GM18520 (cell line): ENCODE data around the gene RCL1.

Experiments used
- ATAC-seq: cut with Tn5 transposase; IDR thresholded peaks from one replicate; pipeline ENCODE4 v1.9.1; 2021; ENCODE audit not compliant: unreplicated experiment

RCL1 gene

DNA sequence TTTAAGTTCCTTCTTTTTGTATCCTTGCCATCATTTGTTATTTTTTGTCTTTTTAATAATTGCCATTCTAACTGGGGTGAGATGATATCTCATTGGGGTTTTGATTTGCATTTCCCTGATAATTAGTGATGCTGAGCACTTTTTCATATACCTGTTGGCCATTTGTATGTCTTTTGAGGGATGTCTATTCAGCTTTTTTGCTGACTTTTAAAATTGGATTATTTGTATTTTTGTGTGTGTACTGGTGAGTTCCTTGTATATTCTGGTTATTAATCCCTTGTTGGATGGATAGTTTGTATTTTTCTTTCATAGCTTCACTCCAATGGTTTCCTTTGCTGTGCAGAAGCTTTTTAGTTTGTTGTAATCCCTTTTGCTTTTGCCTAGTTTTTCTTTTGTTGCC, 19.1 kb downstream of the RCL1 start:
- no peak for ATAC-seq

DNA sequence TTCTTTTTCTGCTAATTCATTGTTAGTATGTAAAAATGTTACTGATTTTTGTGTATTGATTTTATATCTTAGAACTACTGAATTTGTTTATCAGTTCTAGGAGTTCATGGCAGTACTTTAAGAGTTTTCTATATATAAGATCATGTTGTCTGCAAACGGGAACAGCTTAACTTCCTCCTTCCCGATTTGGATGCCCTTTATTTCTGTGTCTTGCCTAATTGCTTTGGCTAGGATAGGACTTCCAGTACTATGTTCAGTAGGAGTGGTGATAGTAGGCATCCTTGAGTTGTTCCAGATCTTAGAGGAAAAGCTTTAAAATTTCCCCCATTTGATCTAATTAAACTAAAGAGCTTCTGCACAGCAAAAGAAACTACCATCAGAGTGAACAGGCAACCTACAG, 20.1 kb downstream of the RCL1 start:
- no peak for ATAC-seq

DNA sequence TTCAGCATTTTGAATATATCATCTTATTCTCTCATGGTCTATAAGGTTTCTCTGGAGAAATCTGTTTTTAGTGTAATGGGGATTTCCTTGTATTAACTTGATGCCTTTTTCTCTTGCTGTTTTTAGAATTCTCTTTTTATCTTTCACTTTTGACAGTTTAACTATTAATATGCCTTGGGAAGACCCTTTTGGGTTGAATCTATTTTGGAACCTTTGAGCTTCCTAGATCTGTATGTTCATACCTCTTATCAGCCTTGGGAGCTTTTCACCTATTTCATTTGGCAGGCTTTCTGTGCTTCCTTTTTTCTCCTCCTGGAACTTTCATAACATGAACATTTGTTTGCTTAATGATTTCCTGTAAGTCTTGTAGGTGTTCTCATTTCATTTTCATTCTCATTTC, 22.2 kb downstream of the RCL1 start:
- ATAC-seq, result peak; percentile 54

DNA sequence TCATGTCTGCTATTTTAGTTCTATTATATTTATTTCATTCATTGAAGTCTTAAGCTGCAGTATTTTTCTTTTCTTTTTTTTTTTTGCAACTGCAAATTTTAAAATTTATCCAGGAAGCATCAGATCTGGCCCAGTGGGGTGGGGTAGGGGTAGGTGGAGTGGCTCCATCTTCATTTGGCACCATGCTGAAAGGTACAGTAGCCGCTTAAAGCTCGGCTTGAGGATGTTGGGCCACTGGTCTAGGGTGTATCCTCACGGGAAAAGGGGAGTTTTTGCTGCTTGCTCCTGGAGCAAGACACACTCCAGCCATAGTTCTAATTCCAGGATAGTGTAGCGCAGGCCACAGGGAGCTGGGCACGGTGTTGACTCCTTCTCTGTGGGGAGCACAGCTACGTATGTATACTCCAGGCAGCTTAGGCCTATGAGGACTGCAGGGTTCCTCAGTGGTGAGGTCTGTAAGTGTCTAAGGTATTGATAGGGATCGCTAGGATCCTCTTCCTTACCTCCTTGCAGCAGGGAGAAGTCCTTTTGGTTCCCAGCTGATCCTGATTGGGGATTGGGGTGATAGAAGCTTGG, 22.7 kb downstream of the RCL1 start:
- peak; percentile 19 for ATAC-seq

DNA sequence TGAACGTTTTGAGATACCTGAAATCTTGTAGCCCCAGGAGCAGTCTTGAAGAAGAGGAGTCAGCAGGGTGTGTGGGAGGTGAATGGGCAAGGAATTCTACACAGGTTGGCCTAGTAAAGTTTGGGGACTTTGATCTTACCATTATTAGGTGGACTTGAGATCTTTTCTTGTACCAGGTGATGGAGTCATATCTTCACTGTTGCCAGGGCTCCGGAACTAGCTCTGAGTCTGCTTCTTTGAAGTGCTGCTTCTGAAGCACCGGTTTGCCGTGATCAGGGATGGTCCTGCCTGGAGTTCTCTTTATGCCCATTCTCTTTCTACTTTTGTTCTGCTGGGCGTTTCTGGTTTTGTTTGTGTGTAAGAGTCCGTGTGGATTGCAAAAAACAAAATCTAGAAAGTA, 27.4 kb downstream of the RCL1 start:
- ATAC-seq, result no peak

DNA sequence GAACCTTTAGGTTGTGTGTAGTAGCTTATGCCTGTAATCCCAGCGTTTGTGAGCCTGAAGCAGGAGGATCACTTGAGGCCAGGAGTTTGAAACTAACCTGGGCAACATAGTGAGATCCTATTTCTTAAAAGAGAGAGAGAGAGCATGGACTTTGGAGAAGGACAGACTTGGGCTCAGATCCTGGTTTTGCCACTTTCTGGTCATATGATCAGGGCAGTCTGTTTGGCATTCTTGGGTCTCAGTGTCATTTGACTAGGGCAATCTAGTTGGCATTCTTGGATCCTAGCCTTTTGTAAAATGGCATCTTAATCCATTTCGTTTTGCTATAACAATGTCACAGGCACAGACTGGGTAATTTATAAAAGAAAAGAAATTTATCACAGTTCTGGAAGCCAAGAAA, 28.4 kb downstream of the RCL1 start:
- ATAC-seq, result no peak

DNA sequence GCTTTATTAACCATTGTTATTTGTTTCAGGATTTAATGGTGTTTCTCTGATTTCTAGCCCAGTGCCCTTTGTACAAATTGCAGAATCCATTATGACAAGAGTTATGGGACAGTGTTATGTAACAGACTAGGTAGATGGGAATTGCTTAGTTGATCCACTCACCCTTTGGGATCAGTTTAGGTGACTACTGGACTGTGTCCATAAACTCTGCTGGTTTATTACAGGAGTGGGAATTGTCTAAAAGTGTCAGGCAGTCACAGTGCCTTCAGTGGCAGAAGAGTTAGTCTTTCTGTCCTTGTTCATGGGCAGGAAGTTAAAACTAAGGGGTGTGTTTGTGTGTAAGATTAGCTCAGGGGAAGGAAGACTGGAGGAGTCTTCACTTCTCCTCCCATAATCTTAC, 29.3 kb downstream of the RCL1 start:
- ATAC-seq, result no peak

DNA sequence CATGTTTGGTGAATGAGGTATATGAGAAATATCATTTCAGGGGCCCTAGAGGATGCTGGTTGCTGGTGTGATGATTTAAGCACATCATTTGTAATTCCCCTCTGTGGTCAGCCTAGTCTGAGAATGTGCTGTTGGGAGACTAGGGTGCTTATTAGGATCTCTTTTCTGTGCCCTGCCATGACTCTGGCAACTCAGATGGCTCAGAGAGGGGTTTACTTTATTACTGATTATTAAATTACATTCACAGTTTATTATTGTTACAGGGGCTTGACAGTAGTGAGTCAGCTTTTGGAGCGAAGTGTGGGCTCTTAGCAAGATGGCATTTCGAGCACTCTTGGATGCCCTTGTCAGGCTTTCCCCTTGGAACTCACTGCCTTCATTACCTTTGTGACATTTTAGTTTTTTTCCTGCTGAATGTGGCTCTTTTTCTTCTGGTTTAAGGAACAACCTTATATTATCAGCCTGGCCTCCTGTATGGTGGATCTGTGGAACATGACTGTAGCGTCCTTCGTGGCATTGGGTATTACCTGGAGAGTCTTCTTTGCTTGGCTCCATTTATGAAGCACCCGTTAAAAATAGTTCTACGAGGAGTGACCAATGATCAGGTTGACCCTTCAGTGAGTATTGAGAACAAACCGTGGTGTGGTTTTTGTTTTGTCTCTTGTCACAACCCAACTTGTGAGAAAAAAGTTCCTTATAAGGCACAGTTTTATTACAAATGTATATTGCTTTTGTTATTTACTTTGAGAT, 33.8 kb downstream of the RCL1 start:
- no peak for ATAC-seq

DNA sequence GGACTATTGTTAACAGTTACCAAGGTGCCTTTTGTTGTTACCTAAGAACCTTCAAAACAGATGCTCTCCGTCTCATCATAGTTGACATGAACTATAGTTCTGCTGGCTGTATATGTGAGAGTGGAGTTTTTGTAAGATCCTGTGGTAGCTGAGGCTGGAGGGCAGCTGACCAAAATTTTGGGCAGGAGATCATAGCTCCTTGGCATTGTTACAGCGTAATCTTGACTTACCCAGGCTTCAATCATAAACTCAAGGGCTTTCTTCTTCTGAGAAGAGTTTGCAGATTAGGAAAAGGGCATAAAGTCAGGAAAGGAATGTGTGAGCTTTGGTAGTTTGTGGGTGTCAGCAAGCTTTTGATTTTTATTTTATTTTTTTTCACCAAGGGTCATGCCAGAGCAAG, 34.5 kb downstream of the RCL1 start:
- ATAC-seq, result no peak

DNA sequence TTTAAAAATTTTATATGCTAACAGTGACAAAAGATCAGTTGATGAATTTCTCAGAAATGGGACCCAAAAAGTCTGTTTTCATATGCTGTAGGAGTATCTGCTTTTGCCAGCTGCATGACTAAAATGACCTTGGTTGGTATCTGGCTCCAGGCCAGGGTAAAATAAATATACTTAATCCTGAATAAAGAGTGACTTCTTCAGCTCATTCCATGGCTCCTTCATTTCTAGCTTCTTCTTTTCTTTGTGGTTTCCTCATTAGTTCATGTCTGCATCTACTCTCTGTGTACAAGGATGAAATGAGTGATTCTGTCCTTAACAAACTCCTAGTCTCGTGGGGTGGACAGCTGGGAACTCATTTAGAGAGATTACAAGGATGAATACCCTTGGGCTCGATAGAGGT, 36.0 kb downstream of the RCL1 start:
- no peak for ATAC-seq

DNA sequence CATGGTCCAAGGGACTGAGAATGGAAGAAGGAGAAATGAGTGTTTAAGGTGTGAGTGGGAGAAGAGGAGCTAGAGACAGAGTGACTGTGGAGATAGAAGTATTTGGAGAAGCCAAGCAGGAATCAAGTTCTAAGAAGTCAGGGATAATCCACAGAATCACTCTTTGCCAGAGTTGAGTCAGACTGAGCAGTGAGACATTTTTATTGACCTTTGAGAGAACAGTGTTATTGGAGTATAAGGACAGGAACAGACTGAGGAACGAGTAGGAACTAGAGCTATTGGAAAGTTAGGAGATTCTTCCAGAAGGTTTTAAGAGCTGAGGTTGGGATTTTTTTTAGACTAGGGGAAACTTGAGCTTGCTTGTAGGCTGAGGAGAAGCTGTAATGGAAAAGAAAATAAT, 37.2 kb downstream of the RCL1 start:
- ATAC-seq, result no peak

DNA sequence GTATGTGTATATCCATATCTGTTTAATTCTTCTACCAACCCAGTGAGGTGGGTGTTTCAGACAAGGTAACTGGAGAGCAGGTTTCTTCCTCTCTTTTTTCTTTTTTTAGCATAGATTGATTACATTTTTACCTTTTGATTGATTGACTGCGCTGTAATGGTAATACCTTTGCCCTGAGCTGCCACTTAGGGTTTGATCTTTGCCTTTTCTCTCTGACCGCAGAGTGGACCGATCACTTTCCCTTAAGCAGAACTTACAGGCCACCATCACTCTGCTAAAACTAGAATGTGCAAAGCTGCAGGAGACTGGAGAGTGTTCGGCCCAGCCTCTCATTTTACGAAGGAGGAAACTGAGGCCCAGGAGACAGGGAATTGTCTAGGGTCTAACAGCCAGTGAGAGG, 38.0 kb downstream of the RCL1 start:
- ATAC-seq, result no peak

DNA sequence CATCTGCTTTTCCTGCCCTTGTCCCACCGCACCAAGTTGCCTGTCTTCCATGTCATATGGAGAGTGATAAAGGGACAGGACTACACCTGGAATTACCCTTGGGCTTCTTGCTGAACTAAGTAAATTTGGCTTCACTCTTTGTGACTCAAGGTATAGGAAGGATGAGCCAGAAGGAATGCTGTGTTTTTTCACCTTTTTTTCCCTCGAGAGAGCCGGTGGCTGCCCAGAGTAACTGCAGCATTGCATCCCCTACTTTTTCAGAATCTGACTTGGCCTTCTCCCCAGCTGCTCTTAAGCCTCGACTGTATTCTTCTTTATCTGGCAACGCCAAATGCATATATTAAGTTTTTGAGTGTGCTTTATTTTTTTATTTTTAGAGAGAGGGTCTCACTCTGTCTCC, 38.4 kb downstream of the RCL1 start:
- no peak for ATAC-seq

DNA sequence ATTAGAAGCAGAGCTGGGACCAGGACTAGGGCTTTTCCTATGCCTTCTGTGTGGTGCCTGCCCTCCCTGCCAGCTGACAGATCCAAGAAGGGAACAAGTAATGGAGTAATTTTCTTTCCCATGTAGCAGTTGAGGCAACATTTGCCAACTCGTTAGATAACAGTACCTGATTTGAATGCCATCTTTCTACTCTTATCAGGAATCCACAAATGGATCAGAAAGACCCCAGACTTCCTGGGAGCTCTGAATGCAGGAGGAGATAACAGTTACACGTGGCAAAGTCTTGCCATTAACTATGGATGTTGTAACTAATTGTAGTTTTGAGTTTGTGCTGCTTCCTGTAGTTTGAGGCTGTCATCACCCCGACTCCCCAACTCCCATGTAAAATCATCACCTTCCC, 39.2 kb downstream of the RCL1 start:
- no peak for ATAC-seq

DNA sequence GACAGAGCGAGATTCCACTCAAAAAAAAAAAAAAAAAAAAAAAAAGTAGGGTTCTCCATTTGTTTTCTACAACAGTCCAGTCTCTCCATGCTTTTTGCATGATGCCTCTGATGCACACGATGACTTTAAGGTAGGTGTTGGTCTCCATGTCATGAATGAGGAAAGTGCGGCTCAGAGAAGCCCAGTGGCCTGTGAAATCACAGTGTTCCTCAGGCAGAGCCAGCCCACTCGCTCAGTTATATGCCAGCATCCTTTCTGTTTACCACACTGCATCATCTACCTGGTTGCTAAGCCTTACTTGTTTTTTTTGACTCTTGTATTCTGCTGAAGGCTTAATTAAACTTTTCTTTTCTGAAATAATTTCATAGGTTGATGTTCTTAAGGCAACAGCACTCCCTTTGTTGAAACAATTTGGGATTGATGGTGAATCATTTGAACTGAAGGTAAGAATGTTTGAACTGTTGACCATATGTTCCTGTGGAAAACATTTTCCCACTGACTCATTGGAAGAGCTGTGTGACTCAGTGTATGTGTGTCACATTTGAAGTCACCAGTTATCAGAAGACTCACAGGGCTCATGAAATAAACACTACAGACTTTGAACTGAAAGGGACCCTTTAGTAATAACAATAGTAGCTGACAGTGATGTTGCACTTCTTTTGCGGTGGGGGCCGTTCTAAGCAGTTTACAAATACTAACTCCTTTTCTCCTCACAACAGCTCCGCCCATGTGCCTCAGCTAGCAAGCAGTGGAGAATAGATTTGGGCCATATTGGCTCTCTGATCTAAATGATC, 40.2 kb downstream of the RCL1 start:
- no peak for ATAC-seq

DNA sequence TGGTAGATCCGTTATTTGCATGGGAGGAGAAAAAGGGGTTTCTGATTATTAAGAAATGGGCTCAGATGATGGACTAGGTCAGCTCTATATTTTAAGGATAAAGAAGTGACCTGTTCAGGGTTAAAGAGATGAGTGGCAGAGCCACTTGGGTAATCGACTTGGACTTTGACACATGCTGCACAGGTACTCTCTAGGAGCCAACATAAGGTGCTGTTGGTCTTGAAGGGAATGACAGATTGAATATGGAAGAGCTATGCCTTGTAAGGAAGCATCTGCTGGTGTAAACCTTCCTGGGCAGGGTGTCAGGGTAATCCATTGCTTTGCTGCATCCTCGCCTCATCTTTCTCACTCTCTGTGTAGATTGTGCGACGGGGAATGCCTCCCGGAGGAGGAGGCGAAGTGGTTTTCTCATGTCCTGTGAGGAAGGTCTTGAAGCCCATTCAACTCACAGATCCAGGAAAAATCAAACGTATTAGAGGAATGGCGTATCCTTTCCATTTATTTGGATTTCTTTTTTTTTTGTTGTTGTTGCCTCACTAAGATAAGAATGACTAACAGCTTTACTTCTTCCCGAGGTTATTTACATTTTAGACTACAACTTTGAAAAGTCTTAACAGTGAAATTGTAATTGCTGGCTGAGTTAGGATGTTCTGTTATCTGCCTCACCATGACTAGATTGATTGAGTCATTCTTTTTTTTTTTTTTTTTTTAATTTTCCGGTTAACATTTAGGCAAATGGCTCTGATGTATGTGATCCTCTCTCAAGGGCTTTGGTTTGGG, 41.2 kb downstream of the RCL1 start:
- no peak for ATAC-seq

DNA sequence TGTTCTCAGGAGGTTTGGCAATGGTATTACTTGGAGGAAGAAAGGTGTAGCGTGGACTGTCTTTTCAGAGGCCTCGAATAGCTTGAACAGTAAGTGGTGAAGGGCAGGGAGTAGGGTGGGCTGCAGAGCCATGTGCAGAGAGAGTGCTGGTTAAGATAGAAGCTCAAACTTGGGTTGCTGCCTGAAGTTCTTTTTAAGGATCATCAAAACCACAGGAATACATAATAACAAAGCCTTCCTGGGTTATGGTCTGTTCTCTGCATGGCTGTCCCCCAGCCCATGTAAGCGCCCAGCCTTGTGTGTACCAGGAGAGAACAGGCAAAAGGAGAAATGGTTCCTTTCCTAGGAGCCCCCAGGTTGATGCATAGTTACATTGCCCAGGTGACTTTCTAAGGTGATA, 43.9 kb downstream of the RCL1 start:
- no peak for ATAC-seq

DNA sequence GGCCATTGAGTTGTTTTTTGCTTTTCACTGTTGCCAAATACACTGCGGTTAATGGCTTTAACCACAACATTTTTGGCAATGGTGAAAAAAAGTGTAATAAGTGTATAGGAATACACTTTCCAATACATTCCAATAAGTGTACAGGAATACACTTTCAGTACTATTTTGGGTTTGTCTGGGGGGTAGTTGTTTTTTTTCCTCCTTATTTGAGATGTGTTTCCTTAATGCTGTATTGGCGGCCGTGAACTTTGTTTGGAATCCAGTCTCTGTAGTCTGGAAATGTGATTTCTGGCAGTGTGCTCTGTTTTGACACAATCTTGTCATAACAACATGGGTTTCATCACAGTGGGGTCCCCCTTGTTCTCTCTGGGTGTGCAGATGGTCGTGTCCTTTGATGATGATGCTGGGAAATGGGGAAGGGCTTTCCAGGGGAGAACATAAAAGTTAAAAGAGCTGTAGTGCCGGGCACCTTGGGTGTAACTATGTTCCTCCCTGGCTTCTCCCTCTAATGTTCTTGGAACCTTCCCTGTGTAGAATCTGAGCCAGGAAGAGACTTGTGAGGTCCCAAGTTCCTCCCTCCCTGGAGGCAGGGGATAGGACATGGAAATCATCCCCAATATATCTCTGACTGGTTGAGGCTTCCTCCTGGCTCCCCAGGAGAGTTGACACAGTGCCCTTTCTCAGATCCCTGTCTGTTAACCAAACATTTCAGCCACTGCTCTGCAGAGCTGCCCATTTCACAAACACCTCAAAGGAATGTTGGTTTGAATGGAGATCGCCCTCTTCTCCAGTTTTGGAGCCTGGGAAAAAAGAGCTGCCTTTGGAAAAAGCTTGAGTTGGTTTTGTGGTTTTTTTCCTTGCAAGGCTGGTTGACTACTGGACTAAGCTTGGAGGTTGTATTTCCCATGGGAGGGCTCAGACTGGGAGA, 44.8 kb downstream of the RCL1 start:
- ATAC-seq, result no peak

DNA sequence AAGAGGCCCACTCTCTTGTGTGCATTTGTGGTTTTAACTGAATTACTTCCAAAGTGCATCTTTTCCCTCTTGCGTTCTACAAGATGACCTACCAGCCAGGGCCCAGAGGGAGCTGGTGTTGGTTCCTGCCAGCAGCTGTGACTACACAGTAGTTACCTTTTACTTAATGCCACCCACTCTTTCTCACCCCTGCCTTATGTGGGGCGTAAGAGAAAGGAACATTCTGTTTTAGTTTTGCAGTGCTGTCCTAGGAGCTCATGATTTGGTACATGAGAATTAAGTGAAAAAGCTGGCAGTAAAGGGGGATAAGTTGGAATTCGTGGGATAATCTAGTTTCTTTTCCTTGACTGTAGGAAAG, 45.4 kb downstream of the RCL1 start:
- ATAC-seq, result no peak

DNA sequence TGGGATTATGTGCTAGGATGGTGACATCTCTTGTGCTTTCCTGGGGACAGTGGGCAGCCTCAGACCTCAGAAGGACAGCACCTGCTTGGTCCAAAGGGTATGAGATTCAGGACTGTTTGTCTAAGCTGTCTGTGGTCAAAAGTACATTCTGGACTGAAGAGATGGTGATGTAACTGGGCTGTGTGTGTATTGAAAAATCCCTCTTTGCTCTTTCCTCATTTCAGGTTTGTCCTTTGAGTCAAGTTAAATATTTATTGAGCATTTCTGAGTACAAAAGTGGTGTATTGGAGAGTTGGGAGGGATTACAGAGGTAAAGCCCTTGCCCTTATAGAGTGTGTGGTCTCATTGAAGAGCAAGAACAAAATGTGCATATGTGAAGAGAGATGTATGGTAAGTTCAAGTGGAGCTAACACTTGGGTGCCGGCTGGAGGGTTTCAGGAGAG, 46.7 kb downstream of the RCL1 start:
- ATAC-seq, result no peak

DNA sequence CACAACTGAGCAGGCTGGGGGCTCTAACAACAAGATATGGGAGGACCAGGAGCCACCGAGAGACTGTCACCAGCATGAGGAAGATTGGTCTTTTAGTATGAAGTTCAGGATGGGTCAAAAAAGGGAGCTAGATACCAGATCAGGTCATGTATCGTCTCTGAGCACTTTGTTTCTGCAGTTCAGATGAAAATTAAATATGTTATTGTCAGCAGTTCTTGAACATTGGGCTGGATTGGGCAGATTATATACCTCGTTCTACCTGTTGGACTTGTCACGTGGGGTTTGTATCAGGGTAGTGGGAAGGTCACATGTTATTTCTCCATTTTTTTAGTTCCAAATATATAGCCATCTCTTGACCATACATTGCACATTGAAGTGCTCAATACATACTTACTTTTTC, 47.3 kb downstream of the RCL1 start:
- ATAC-seq, result no peak
